ENCODE measurements around the gene ATIC.
"Not testable (repeated sequence)": the region's sequence is repeated elsewhere in the genome, so short reads cannot be mapped to it uniquely, and the experiment has no call there.

The ATIC gene

GRCh38 chr2:215315301-215315700 lies 3.4 kb downstream of the ATIC start:
- DNase-seq (ENCODE audit: low read depth in 3 of 3) = no peak

- DNase-seq (ENCODE audit: low read depth in 3 of 3) = no peak
Measured at GRCh38 chr2:215316336-215316735, 4.5 kb downstream of the ATIC start.

GRCh38 chr2:215319500-215319899 lies 7.6 kb downstream of the ATIC start:
- no peak for DNase-seq (ENCODE audit: low read depth in 3 of 3)

- no peak for DNase-seq (ENCODE audit: low read depth in 3 of 3)
Measured at GRCh38 chr2:215320102-215320501, 8.2 kb downstream of the ATIC start.

GRCh38 chr2:215320679-215321078 lies 8.8 kb downstream of the ATIC start:
- no peak for DNase-seq (ENCODE audit: low read depth in 3 of 3)

DNA sequence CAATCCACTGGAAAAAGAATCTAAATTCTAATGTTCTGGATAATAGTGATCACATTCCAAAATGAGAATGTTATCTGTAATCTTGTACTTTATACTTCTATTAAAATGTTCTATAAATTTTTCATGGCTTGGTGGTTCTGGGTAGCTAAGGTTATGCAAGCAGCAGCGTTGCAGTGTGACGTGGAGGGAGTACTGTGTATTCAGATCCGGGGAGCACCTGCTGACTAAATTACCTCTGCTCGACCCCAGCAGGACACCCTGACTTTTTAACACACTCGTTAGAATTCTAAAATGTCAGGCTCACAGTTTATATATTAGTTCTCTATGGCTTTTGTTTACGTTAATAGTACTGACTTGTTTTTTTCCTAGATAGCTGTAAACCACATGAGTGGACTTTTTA lies 13.0 kb downstream of the ATIC start:
- no peak for DNase-seq (ENCODE audit: low read depth in 3 of 3)

GRCh38 chr2:215328066-215328465 lies 16.2 kb downstream of the ATIC start:
- DNase-seq (ENCODE audit: low read depth in 3 of 3) = no peak

DNA sequence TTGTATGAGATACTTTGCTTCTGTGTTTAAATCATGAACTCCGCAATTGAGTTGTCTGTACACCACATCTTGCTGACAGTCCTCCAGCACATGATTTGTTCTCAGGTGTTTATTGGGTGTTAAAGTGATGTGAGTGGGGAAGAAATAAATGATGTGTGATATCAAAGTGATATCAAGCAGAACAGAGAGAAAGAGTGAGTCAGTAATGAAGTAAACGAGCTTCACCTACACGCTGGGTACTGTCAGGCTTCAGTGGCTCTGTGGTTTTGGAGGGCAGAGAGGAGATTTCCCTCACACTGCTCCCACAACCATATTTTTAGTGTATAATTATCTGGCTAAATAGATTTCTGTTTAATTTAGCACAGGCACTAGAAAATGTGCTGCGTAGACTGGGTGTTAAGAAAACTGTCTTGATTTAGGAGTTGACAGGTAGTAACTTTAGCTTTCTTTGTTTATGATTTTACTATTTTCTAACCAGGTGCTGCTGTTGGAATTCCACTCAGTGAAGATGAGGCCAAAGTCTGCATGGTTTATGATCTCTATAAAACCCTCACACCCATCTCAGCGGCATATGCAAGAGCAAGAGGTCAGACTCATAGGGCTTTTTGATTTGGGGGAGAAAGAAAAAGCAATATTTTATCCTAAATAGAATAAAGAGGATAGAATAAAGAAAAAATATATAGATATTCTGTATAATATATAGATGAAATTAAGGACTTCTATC lies 21.2 kb downstream of the ATIC start:
- no peak for DNase-seq (ENCODE audit: low read depth in 3 of 3)

DNA sequence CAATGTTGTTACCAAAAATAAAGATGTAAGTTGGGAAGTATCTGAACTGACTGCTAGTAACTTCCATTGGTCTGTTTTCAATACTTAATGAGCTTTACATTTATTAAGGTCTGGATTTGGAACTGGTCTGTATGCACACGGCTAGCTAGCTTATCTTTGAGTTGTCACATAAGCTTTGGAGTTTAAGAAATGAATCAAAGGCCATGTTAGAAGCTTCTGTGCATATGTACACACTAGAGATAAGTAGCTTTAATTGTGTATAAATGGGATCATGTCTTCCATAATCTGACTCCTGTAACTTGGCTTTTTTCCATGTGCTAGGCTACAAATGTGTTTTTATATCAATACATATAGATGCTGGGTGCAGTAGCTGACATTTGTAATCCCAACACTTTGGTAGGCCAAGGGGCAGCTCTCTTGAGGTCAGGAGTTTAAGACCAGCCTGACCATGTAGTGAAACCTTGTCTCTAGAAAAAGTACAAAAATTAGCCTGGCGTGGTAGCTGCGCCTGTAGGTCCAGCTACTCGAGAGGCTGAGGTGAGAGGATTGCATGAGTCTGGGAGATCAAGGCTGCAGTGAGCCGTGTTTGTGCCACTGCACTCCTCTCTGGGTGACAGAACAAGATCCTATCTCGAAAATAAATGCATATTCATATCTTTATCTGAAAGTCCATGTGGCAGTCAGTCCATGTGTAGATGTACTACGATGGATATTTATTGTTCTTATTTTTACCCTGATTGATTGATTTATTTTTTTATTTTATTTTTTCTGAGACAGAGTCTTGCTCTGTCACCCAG lies 27.2 kb downstream of the ATIC start:
- no peak for DNase-seq (ENCODE audit: low read depth in 3 of 3)

- DNase-seq (ENCODE audit: low read depth in 3 of 3) = no peak
Measured at GRCh38 chr2:215347878-215348277, 36.0 kb downstream of the ATIC start.

DNA sequence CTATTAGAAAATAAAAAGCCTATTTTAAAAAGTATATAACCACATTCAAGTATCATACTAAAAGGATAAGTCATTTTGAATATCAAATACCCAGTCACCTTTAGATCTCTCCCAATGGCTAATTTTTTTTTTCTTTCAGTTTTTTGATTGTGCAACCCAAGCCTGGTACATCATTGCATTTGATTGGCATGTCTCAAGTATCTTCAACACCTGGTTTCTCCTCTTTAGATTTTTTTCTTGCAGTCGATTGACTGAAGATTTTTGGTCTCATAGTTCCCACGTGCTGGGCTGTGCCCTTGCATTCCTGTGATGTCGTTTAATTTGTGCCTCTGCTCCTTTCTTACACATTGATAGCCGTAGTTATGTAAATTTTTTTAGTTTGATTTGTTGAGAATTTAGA lies 40.7 kb downstream of the ATIC start:
- DNase-seq (ENCODE audit: low read depth in 3 of 3) = no peak

DNA sequence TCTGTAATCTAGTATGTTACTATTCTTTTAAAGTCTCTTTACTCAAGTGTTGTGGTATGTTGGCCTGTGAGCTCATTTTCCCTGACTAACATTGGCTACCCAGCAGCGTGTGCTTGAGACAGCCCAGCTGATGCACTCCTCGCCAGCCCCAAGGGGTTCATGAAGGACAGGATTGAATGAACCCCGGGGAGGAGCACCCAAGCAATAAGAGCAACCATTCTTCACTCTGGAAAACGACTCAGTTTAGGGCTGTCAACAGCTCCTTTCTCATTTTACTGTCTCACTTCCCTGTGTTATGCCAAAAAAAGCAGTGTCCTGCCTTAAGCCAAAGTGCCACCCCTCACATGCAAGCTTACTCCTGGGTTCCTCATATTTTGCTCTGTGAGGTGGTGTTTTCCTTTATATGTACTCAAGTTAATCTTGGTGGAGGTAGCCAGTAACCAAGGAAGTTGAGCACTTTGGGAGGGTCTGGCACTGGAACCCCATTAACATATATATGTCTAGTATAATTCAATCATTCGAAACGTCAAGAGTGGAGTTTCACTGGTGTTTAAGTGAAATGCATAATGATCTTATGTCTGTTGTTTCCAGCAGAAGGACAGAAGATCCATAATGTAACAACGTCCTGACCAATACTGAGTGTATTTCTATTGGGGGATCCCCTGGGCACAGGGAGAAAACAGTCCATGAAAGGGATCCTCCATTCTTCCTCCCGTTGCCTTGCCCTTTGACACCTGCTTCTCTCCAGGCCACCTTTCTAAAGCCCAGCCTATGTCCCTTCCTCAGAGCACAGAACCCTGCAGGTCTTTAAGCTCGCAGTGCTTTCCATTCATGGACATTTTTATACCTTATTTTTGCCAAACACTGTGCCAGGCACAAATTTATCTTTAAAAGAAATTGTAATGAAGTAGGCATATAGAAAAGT lies 43.2 kb downstream of the ATIC start:
- DNase-seq (ENCODE audit: low read depth in 3 of 3) = no peak

- DNase-seq (ENCODE audit: low read depth in 3 of 3) = no peak
Measured at GRCh38 chr2:215355801-215356200, 43.9 kb downstream of the ATIC start.

DNA sequence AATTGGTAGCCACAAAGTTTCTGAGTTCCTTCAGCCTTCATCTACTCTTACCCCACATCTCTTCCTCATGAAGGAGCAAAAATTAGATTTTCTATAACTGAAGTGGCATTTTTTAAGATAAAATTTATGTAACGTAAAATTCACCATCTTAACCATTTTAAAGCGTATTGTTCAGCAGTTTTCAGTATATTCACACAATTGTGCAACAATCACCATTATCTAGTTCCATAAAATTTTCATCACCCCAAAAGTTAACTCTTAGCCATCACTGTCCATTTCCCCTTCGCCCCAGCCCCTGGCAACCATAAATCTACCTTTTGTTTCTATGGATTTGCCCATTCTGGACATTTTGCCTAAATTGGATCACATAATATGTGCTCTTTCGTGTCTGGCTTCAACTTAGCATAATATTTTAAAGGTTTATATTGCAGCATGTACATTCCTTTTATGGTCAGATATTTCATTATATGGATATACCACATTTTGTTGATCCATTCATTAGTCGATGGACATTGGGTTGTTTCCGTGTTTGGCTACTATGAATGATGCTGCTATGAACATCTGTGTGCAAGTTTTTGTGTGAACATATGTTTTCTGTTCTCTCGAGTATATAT lies 44.6 kb downstream of the ATIC start:
- no peak for DNase-seq (ENCODE audit: low read depth in 3 of 3)

DNA sequence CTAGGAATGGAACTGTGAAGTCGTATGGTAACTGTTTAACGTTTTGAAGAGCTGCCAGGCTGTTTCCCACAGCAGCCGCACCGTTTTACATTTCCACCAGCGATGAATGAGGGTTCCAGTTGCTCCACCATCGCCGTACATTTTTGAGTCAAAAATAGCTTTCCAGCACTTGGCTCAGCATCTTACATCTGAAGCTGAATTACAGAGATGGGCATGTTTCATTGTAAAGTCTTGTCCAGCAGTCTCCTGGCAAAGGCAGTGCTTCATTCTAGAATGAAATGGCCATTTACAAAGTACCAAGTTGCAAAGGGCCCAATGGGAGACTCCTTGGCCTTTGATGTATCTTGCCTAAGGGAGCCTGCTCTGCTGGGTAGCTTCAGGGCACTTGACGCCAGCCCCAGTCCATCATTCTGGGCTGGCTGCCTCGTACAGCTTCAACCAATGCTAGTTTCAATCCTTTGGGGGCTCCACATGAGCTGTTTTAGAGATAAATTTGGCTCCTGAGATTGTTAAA lies 45.1 kb downstream of the ATIC start:
- no peak for DNase-seq (ENCODE audit: low read depth in 3 of 3)

DNA sequence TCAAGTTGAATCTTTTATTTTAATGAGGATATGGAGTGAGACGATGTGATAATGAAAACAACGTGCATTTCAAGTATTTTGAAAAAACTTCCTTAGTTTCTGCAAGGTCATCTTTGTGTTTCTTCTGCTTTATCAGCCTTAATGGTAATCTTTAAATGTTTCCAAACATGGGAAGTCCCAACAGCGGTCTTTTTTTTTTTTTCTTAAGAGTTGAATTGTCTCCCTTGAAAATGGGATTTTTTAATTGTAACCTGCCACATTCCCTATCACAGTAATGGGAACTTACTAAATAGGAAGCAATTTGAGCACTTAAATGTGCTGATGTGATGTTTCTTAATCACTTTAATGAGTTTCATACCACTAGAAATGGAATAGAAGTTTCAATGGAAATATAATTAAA lies 45.8 kb downstream of the ATIC start:
- no peak for DNase-seq (ENCODE audit: low read depth in 3 of 3)

- DNase-seq (ENCODE audit: low read depth in 3 of 3) = no peak
Measured at GRCh38 chr2:215358312-215358845, 46.5 kb downstream of the ATIC start.

DNA sequence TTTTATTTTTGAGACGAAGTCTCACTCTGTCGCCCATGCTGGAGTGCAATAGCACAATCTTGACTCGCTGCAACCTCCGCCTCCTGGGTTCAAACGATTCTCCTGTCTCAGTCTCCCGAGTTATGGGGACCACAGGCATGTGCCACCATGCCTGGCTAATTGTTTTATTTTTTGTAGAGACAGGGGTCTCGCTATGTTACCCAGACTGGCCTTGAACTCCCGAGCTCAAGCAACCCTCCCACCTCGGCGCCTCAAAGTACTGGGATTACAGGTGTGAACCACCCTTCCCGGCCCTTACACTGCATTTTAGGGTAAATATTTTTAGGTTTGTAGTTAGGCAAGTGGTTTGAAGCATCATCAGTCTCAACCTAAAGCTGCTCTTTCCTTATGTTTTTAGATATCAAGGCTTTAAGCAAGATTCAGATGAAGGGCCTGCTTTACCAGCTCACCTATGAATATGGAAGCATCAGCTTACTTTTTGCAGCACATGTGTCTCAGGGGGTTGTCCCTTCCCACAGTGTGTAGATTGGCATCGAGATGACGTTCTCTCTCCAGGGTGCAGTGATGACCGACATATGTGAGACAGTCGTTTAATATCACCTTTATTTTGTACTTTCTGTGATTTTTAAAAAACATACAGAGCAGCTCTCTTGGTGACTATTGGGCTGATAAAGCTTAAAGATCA lies 47.2 kb downstream of the ATIC start:
- DNase-seq (ENCODE audit: low read depth in 3 of 3) = no peak

- no peak for DNase-seq (ENCODE audit: low read depth in 3 of 3)
Measured at GRCh38 chr2:215359576-215359922, 47.7 kb downstream of the ATIC start.

DNA sequence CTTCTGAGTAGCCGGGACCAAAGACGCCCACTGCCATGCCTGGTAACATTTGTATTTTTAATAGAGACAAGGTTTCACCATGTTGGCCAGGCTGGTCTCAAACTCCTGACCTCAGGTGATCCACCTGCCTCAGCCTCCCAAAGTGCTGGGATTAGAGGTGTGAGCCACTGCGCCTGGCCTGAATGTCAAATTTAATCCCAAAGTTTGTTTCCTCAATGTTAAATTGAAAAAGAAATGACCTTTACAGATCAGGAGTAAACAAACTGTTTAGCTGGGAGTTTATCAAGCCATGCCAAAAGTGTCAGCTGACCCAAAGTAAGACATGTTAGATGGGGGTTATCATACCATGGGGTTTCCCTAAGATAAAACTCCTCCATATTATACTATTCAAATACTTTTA lies 48.2 kb downstream of the ATIC start:
- DNase-seq (ENCODE audit: low read depth in 3 of 3) = not testable (repeated sequence)

DNA sequence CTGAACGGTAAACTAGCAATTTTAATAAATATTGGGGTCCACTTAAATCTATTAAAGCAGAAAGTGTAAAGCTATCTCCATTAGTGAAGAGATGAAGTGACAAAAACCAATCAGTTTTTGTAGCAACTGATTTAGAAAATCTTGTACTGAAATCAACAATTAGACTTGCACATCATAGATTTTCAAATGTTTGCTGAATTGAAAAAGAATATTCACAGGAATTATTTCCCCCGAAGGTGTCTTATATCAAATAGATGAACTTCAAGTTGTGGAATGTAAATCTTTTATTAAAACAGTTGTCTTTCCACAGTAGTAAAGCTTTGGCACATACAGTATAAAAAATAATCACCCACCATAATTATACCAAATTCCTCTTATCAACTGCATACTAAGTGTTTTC lies 48.7 kb downstream of the ATIC start:
- no peak for DNase-seq (ENCODE audit: low read depth in 3 of 3)

All from stimulated activated CD4-positive, alpha-beta T cell treated with anti-CD3 and anti-CD28 coated beads, TNF-alpha, amount 100 ng/mL, for 4 hours (primary cell).